Transverse colon (tissue), 3 donors: ENCODE measurements around the gene RHEX.
"Not testable (repeated sequence)": the region's sequence is repeated elsewhere in the genome, so short reads cannot be mapped to it uniquely, and the experiment has no call there.

Experiments
- POLR2A ChIP-seq: fragments of 450-650 bp; IDR thresholded peaks from one replicate; pipeline ENCODE4 v1.6.1; 2016; ENCODE audit warnings: antibody characterized with exemption, mild to moderate bottlenecking, moderate library complexity
- TF ChIP-seq, protein P1 (sequence below), 5 experiments: fragments of 200-600 bp in 3 of 5; fragments of 450-650 bp in 2 of 5; sonication (generic) in 3 of 5; IDR thresholded peaks; 1 replicate in 2 of 5; 2 replicates in 3 of 5; pipeline ENCODE4 v1.5.1; 2016 to 2017; ENCODE audit warnings: antibody characterized with exemption in 5 of 5, inconsistent platforms in 3 of 5, mild to moderate bottlenecking in 2 of 5, moderate library complexity in 1 of 5

DNA sequence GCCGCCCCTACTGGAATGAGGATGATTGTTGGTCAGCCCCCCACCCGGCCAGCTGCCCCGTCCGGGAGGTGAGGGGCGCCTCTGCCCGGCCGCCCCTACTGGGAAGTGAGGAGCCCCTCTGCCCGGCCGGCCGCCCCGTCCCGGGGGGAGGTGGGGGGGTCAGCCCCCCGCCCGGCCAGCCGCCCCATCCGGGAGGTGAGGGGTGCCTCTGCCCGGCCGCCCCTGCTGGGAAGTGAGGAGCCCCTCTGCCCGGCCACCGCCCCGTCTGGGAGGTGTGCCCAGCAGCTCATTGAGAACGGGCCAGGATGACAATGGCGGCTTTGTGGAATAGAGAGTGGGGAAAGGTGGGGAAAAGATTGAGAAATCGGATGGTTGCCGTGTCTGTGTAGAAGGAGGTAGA is 11.5 kb downstream of the RHEX start:
- TF ChIP-seq, protein P1, sequence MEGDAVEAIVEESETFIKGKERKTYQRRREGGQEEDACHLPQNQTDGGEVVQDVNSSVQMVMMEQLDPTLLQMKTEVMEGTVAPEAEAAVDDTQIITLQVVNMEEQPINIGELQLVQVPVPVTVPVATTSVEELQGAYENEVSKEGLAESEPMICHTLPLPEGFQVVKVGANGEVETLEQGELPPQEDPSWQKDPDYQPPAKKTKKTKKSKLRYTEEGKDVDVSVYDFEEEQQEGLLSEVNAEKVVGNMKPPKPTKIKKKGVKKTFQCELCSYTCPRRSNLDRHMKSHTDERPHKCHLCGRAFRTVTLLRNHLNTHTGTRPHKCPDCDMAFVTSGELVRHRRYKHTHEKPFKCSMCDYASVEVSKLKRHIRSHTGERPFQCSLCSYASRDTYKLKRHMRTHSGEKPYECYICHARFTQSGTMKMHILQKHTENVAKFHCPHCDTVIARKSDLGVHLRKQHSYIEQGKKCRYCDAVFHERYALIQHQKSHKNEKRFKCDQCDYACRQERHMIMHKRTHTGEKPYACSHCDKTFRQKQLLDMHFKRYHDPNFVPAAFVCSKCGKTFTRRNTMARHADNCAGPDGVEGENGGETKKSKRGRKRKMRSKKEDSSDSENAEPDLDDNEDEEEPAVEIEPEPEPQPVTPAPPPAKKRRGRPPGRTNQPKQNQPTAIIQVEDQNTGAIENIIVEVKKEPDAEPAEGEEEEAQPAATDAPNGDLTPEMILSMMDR (IDR thresholded peaks at IDR 0.05) = not testable (repeated sequence)
- TF ChIP-seq POLR2A = not testable (repeated sequence)
